ENCODE data around the gene C2orf68. TPM values are rescaled to one million over a fixed set of nuclear protein-coding genes. Genes with fewer than 3 reads are reported as not detected.

Gene C2orf68
- total RNA-seq, 2 experiments from 2014 or later = 31.0 to 31.2 TPM

DNA sequence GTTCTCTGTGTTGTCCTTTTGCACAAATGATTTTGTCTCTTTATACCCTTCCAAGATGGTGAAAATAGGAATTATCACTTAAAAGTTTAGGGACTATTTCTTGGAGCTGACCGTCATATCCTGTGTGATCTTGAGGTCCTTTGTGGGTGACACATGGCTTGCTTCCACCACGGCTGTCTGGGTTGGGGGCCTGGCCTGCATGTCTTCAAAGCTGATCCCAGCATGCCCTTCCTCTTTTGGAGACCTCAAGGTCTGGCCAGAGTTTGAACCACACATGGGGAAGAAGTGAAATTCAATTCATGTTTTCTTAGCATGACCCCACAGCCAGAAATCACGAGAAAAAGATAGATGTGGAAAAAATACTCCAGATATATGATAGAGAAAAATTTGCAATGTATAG, 42.1 kb upstream of the C2orf68 start:
- no peak overlapping the region for H3K4me3 Mint-ChIP-seq
- H3K36me3 Mint-ChIP-seq (ENCODE audit: low read depth) = peaks cover 66% of the 10 kb centered on the region
- intact Hi-C loops (cut with DNase I, micrococcal nuclease) = no loop called here
- POLR2A ChIA-PET = no interaction called here
- TF ChIP-seq, protein P1, sequence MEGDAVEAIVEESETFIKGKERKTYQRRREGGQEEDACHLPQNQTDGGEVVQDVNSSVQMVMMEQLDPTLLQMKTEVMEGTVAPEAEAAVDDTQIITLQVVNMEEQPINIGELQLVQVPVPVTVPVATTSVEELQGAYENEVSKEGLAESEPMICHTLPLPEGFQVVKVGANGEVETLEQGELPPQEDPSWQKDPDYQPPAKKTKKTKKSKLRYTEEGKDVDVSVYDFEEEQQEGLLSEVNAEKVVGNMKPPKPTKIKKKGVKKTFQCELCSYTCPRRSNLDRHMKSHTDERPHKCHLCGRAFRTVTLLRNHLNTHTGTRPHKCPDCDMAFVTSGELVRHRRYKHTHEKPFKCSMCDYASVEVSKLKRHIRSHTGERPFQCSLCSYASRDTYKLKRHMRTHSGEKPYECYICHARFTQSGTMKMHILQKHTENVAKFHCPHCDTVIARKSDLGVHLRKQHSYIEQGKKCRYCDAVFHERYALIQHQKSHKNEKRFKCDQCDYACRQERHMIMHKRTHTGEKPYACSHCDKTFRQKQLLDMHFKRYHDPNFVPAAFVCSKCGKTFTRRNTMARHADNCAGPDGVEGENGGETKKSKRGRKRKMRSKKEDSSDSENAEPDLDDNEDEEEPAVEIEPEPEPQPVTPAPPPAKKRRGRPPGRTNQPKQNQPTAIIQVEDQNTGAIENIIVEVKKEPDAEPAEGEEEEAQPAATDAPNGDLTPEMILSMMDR (IDR thresholded peaks at IDR 0.05) = no peak
- DNase-seq (peak in 1 of 14 experiments; percentile 24), ATAC-seq (ENCODE audit: poor library complexity) (no peak)
- no peaks in the 10 kb centered on the region for H3K9me3 Mint-ChIP-seq
- CTCF ChIA-PET = no interaction called here
- Histone ChIP-seq H3K4me3 (ENCODE audit: low read length) (no peak overlapping the region), H3K27ac (ENCODE audit: low read depth in 1 of 2, low read length in 2 of 2) (no peak overlapping the region), H3K9me3 (ENCODE audit: control insufficient read depth in 1 of 2, insufficient read depth in 1 of 2, low read length in 2 of 2) (no peaks in the 10 kb centered on the region), H3K36me3 (ENCODE audit: insufficient read depth, low read length) (peaks cover 46% of the 10 kb centered on the region), H3K27me3 (ENCODE audit: control insufficient read depth in 1 of 2, insufficient read depth in 2 of 2, low read length in 2 of 2) (no peaks in the 10 kb centered on the region), H3K4me1 (ENCODE audit: insufficient read depth, low read length) (no peaks in the 10 kb centered on the region)
- H3K27ac Mint-ChIP-seq = no peak overlapping the region
- no peaks in the 10 kb centered on the region for H3K27me3 Mint-ChIP-seq
- no peaks in the 10 kb centered on the region for H3K4me1 Mint-ChIP-seq (ENCODE audit: low read depth)

DNA sequence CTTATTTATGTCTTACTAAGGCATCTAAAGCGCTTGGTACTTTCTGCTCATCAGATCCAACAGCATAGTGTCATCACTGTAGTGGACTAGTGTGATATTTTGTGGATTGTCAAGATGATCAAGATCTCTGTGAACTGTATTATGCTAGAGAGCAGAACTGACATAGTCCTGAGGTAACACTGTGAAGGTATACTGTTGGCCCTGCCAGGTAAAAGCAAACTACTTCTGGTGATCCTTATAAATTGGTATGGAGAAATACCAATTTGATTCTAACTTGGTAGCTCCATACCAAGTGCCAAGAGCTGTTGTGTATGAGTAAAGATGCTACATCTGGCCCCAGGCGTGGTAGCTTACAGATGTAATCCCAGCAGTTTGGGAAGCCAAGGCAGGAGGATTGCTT, 40.2 kb upstream of the C2orf68 start:
- Histone ChIP-seq H3K9me3 (ENCODE audit: control insufficient read depth in 1 of 2, insufficient read depth in 1 of 2, low read length in 2 of 2) (no peaks in the 10 kb centered on the region), H3K4me3 (ENCODE audit: low read length) (no peak overlapping the region), H3K27me3 (ENCODE audit: control insufficient read depth in 1 of 2, insufficient read depth in 2 of 2, low read length in 2 of 2) (no peaks in the 10 kb centered on the region), H3K4me1 (ENCODE audit: insufficient read depth, low read length) (no peaks in the 10 kb centered on the region), H3K27ac (ENCODE audit: low read depth in 1 of 2, low read length in 2 of 2) (no peak overlapping the region), H3K36me3 (ENCODE audit: insufficient read depth, low read length) (peaks cover 63% of the 10 kb centered on the region)
- Mint-ChIP-seq H3K4me3 (no peak overlapping the region), H3K27me3 (no peaks in the 10 kb centered on the region), H3K4me1 (ENCODE audit: low read depth) (no peaks in the 10 kb centered on the region), H3K36me3 (ENCODE audit: low read depth) (peaks cover 77% of the 10 kb centered on the region), H3K27ac (no peak overlapping the region), H3K9me3 (no peaks in the 10 kb centered on the region)
- TF ChIP-seq, protein P1 (IDR thresholded peaks at IDR 0.05) = no peak
- ATAC-seq (ENCODE audit: poor library complexity) (no peak), DNase-seq (no peak)
- ChIA-PET POLR2A (no interaction called here), CTCF (interaction anchor here (0.7 to 1.4 kb wide), 3 partner anchors 15 to 55 kb away, joined by 3 to 4 read pairs (median 3); no protein-coding TSS in a partner anchor)
- intact Hi-C loops (cut with DNase I, micrococcal nuclease) = no loop called here

DNA sequence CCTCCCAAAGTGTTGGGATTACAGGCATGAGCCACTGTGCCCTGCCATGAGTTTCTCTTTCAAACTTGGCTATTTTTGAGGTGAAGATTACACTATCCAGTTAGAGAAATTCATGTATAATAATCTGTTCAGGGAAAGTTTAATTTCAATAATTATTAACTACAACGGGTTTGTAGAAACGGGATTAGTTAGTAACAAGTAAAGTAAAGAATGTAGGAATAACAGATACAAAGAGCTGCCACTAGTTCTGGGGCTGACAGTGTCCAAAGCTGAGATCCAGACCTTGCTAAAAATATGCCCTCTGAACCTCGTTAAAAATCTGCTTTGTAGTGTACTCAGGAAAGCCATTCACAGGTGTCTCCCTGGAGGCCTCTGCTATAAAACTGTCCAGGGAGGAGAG, 39.2 kb upstream of the C2orf68 start:
- POLR2A ChIA-PET = no interaction called here
- Mint-ChIP-seq H3K4me3 (no peak overlapping the region), H3K4me1 (ENCODE audit: low read depth) (no peaks in the 10 kb centered on the region), H3K36me3 (ENCODE audit: low read depth) (peaks cover 85% of the 10 kb centered on the region), H3K27me3 (no peaks in the 10 kb centered on the region), H3K27ac (no peak overlapping the region), H3K9me3 (no peaks in the 10 kb centered on the region)
- H3K4me3 ChIP-seq (ENCODE audit: low read length) = no peak overlapping the region
- no peak for ATAC-seq (ENCODE audit: poor library complexity)
- H3K36me3 ChIP-seq (ENCODE audit: insufficient read depth, low read length) = peaks cover 72% of the 10 kb centered on the region
- CTCF ChIA-PET = no interaction called here
- H3K27me3 ChIP-seq (ENCODE audit: control insufficient read depth in 1 of 2, insufficient read depth in 2 of 2, low read length in 2 of 2) = no peaks in the 10 kb centered on the region
- H3K9me3 ChIP-seq (ENCODE audit: control insufficient read depth in 1 of 2, insufficient read depth in 1 of 2, low read length in 2 of 2) = no peaks in the 10 kb centered on the region
- no peaks in the 10 kb centered on the region for H3K4me1 ChIP-seq (ENCODE audit: insufficient read depth, low read length)
- TF ChIP-seq, protein P1 (IDR thresholded peaks at IDR 0.05) = no peak
- no peak for DNase-seq
- intact Hi-C loops (cut with DNase I, micrococcal nuclease) = no loop called here
- H3K27ac ChIP-seq (ENCODE audit: low read depth in 1 of 2, low read length in 2 of 2) = no peak overlapping the region

Data from CD4-positive, alpha-beta T cell (primary cell).